PC-9 (cell line): ENCODE measurements around the gene IL17RE. TPM values are rescaled to one million over a fixed set of nuclear protein-coding genes. Genes with fewer than 3 reads are reported as not detected.
"Not testable (repeated sequence)": the region's sequence is repeated elsewhere in the genome, so short reads cannot be mapped to it uniquely, and the experiment has no call there.

Source experiments
- BruUV-seq: library from RNA; stranded (reverse); fragments of 400-500 nt; replicated peaks from 2 replicates; lab custom pipeline; 2021; lab: Mats Ljungman, UMichigan
- CTCF ChIA-PET: fragments of 300-600 bp; sonication (Branson Sonifier 250); formaldehyde crosslinking; loops from one replicate; lab custom pipeline; 2022; ENCODE audit warnings: antibody characterized with exemption; lab: Charles Lee
- POLR2A ChIA-PET: fragments of 300-600 bp; sonication (Branson Sonifier 250); formaldehyde crosslinking; loops from one replicate; lab custom pipeline; 2022; ENCODE audit warnings: antibody characterized with exemption; ENCODE audit not compliant: unreplicated experiment; lab: Charles Lee
- DNase-seq, 2 experiments: peaks; one replicate each; pipeline versions ENCODE4 v3.0.0 to v3.0.0-alpha.2; 2015 to 2022; ENCODE audit warnings: mixed read lengths in 1 of 2
- H2AFZ ChIP-seq: fragments of 200-600 bp; sonication (generic); 2 replicates; pipeline ENCODE4 v1.8.1; 2017; ENCODE audit warnings: antibody characterized with exemption
- H3F3A ChIP-seq: fragments of 200-600 bp; sonication (generic); 2 replicates; pipeline ENCODE4 v1.8.1; 2017; ENCODE audit warnings: antibody characterized with exemption, mild to moderate bottlenecking, low read depth; ENCODE audit not compliant: insufficient read depth
- H3K27ac ChIP-seq: fragments of 200-600 bp; sonication (generic); 2 replicates; pipeline ENCODE4 v1.6.1; 2016; ENCODE audit warnings: mixed run types
- H3K27me3 ChIP-seq: fragments of 200-600 bp; sonication (generic); 2 replicates; pipeline ENCODE4 v1.6.1; 2016; ENCODE audit warnings: low read depth, mixed run types; ENCODE audit not compliant: insufficient read depth
- H3K36me3 ChIP-seq: fragments of 200-600 bp; sonication (generic); 2 replicates; pipeline ENCODE4 v1.6.1; 2016; ENCODE audit warnings: low read depth, mixed run types
- H3K4me1 ChIP-seq: fragments of 200-600 bp; sonication (generic); replicated peaks from 2 replicates; pipeline ENCODE4 v1.6.1; 2016; ENCODE audit warnings: mixed run types; ENCODE audit not compliant: insufficient read depth
- H3K4me2 ChIP-seq: fragments of 200-600 bp; sonication (generic); 2 replicates; pipeline ENCODE4 v1.6.1; 2017; ENCODE audit warnings: mixed run types
- H3K4me3 ChIP-seq: fragments of 200-600 bp; sonication (generic); 2 replicates; pipeline ENCODE4 v1.6.1; 2016; ENCODE audit warnings: mixed run types
- H3K79me2 ChIP-seq: fragments of 200-600 bp; sonication (generic); 2 replicates; pipeline ENCODE4 v1.6.1; 2017; ENCODE audit warnings: low read depth, mixed run types
- H3K9me2 ChIP-seq: fragments of 200-600 bp; sonication (generic); 2 replicates; pipeline ENCODE4 v1.8.1; 2017; ENCODE audit warnings: mild to moderate bottlenecking; ENCODE audit not compliant: insufficient read depth
- H3K9me3 ChIP-seq: fragments of 200-600 bp; sonication (generic); 2 replicates; pipeline ENCODE4 v1.8.1; 2016; ENCODE audit warnings: low read depth; ENCODE audit not compliant: insufficient read depth
- H4K20me1 ChIP-seq: fragments of 200-600 bp; sonication (generic); 2 replicates; pipeline ENCODE4 v1.8.1; 2017; ENCODE audit not compliant: insufficient read depth
- EZH2 ChIP-seq: fragments of 200-600 bp; sonication (generic); IDR thresholded peaks from 2 replicates; pipeline ENCODE4 v1.8.0; 2017; ENCODE audit warnings: antibody characterized with exemption, low read depth
- intact Hi-C: fragments of 100-400 bp; cut with micrococcal nuclease; formaldehyde crosslinking; loops from one replicate; pipeline ENCODE4 v1.10.0; 2022; ENCODE audit not compliant: unreplicated experiment
- total RNA-seq: library from RNA; stranded (reverse); gene quantifications from 2 replicates; pipeline ENCODE4 v1.2.3, GENCODE V29; 2021
- TF ChIP-seq, protein P1 (sequence below): fragments of 200-600 bp; sonication (generic); conservative IDR thresholded peaks from 2 replicates; pipeline ENCODE4 v1.6.1; 2017; ENCODE audit warnings: mixed run types, antibody characterized with exemption, mild to moderate bottlenecking, moderate library complexity

The IL17RE gene
- total RNA-seq, 1 experiment from 2014 or later: 23.8 TPM

DNA sequence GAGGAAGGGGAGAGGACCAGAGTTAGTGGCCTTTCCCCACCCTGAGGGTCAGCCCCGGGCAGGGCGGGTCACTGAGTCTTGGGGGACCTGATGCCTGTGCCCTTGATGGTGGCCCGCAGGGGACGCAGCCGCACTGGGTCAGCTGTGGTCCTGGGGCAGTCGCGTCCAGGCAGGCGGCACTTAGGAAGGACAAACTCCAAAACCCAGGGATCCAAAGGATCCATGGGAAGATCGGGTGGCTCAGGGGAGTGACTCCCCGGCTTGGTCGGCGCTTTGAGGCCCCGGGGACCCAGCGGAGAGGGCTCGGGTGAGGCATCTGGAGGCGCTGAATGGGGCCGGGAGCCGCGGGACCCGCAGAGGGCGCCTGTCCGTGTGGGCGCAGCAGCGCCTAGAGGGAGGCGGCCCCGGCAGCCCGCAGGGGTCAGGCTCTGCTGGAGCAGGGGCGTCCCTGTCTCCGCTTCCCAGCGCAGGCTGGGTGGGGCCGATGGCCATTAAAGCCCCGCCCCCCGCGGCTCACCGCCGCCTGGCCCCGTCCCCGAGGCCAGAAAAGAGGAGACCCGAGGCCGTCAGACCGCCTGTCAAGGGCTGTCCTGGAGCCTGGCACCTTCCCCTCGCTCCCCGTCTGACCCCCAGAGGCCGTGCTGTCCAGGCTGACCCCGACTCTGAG, 40.1 kb upstream of the IL17RE start:
- no peak overlapping the region for H3K27ac ChIP-seq

DNA sequence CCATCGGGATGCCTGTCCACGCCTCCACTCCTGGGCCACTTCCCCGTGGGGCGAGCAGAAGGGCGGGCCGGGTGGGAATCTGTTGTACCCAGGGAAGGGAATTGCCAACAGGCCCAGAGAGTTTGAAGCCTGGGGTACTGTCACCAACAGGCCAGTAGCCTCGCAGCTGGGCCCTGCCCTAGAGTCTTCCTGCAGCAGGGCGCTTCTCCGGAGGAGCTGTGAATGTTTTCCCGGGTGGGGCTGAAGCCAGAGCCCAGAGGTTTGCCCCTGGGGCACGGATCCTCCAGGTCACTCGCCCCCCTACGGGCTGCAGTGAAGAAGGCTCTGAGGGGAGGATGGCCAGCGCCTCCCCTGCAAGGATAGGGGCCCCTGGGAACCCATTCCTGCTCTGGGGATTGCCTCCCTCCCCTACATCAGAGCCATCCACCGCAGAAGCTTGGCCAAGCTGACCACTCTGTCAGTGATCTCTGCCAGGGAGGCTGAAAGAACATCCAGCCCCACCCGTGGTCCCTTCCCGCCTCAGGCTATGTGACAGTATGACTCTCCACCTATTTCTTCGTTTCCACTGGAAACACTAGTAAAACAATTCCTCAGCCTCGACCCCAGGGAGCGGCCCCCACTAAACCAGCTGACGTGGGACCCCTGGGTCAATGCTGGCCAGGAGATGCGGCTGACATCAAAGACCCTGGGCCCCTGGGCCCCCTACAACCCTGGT, 39.4 kb upstream of the IL17RE start:
- H2AFZ ChIP-seq: no peak overlapping the region
- BruUV-seq: no TSS peak
- POLR2A ChIA-PET: no interaction called here

More for the DNA sequence above, 40.1 kb upstream of the IL17RE start:
- Histone ChIP-seq H3K79me2 (no peaks in the 10 kb centered on the region), H3K9me3 (no peaks in the 10 kb centered on the region), H3F3A (peaks cover 7% of the 10 kb centered on the region), H3K4me1 (peaks cover 43% of the 10 kb centered on the region), H4K20me1 (no peaks in the 10 kb centered on the region), H3K9me2 (no peaks in the 10 kb centered on the region), H3K4me2 (peak overlapping the region; percentile 54; the same call in 1 of the 2 replicates), H3K4me3 (no peak overlapping the region), H3K27me3 (no peaks in the 10 kb centered on the region), H3K36me3 (no peaks in the 10 kb centered on the region), H2AFZ (no peak overlapping the region)
- ChIA-PET CTCF (no interaction called here), POLR2A (no interaction called here)
- peak in 1 of 2 experiments; percentile 31 for DNase-seq
- intact Hi-C loops: no loop called here
- BruUV-seq: no TSS peak
- no peak for TF ChIP-seq EZH2
- TF ChIP-seq, protein P1, sequence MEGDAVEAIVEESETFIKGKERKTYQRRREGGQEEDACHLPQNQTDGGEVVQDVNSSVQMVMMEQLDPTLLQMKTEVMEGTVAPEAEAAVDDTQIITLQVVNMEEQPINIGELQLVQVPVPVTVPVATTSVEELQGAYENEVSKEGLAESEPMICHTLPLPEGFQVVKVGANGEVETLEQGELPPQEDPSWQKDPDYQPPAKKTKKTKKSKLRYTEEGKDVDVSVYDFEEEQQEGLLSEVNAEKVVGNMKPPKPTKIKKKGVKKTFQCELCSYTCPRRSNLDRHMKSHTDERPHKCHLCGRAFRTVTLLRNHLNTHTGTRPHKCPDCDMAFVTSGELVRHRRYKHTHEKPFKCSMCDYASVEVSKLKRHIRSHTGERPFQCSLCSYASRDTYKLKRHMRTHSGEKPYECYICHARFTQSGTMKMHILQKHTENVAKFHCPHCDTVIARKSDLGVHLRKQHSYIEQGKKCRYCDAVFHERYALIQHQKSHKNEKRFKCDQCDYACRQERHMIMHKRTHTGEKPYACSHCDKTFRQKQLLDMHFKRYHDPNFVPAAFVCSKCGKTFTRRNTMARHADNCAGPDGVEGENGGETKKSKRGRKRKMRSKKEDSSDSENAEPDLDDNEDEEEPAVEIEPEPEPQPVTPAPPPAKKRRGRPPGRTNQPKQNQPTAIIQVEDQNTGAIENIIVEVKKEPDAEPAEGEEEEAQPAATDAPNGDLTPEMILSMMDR: no peak

DNA sequence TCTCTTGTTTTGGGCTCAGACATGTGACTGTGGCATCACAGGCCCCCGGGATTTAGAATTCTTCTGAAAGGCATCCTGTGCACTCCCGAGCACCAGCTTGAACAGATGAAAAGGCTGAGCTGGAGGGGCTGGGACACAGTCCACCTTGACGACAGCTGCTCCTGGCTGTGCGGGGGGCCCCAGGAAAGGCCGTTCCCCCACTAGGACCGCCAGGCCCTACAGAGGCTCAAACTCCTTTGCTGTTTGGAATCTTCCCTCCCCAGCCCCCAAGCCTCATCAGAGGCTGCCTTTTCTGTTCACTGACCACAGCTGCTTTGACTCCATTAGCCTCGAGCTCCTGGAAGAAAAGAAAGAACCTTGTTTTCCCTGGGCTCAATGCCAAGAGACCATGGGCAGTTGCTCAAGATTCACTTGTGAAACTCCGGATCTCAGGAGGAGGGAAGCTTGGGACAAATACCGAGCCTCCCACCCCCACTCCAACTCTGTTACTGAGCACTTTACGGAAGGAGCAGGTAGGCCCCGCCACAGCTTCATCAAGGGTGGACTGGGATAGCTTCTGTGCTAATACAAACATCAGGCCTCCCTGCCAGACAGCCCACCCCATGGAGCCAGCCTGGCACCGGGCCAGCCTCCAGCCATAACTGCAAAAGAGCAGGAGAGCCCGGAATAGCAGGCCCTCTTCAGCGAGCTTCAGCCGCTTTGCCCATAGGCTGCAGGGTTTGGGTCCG, 38.3 kb upstream of the IL17RE start:
- ChIA-PET POLR2A (interaction anchor here (0.6 kb wide), 1 partner anchor 47 kb away, joined by 3 read pairs; no protein-coding TSS in a partner anchor), CTCF (interaction anchor here (0.7 kb wide), 1 partner anchor 68 kb away, joined by 6 read pairs; no protein-coding TSS in a partner anchor)
- H2AFZ ChIP-seq: peak overlapping the region; percentile 56; the same call in 1 of the 2 replicates
- TF ChIP-seq EZH2: no peak
- TF ChIP-seq, protein P1: no peak
- H3K79me2 ChIP-seq: no peaks in the 10 kb centered on the region
- H3F3A ChIP-seq: peaks cover 7% of the 10 kb centered on the region
- peak overlapping the region; percentile 39; the same call in 1 of the 2 replicates for H3K4me3 ChIP-seq
- peak; percentile 50 to 80 for DNase-seq
- H3K4me1 ChIP-seq: peaks cover 43% of the 10 kb centered on the region
- no peaks in the 10 kb centered on the region for H3K27me3 ChIP-seq
- H3K9me2 ChIP-seq: no peaks in the 10 kb centered on the region
- H3K4me2 ChIP-seq: peak overlapping the region; percentile 74
- BruUV-seq: no TSS peak
- H4K20me1 ChIP-seq: no peaks in the 10 kb centered on the region
- no peaks in the 10 kb centered on the region for H3K36me3 ChIP-seq
- H3K27ac ChIP-seq: peak overlapping the region; percentile 64
- intact Hi-C loops: no loop called here
- no peaks in the 10 kb centered on the region for H3K9me3 ChIP-seq

More for the DNA sequence above, 39.4 kb upstream of the IL17RE start:
- no peaks in the 10 kb centered on the region for H3K27me3 ChIP-seq
- peaks cover 7% of the 10 kb centered on the region for H3F3A ChIP-seq
- no peaks in the 10 kb centered on the region for H3K36me3 ChIP-seq
- no peaks in the 10 kb centered on the region for H3K79me2 ChIP-seq
- TF ChIP-seq, protein P1: no peak
- TF ChIP-seq EZH2: no peak
- no peaks in the 10 kb centered on the region for H3K9me3 ChIP-seq
- intact Hi-C loops: no loop called here
- H3K27ac ChIP-seq: no peak overlapping the region
- no peak overlapping the region for H3K4me2 ChIP-seq
- no peaks in the 10 kb centered on the region for H3K9me2 ChIP-seq
- CTCF ChIA-PET: no interaction called here
- no peaks in the 10 kb centered on the region for H4K20me1 ChIP-seq
- H3K4me1 ChIP-seq: peaks cover 43% of the 10 kb centered on the region
- DNase-seq: no peak
- no peak overlapping the region for H3K4me3 ChIP-seq

DNA sequence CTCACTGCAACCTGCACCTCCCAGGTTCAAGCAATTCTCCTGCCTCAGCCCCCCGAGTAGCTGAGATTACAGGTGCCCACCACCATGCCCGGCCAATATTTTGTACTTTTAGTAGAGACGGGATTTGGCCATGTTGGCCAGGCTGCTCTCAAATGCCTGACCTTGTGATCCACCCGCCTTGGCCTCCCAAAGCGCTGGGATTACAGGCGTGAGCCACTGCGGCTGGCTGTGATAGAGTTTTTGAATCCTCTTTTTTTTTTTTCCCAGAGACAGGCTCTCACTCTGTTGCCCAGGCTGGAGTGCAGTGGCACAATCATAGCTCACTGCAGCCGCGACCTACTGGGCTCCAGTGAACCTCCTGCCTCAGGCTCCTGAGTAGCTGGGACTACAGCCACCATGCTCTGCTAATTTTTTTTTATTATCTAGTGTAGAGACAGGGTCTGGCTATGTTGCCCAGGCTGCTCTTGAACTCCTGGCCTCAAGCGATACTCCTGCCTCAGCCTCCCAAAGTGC, 37.5 kb upstream of the IL17RE start:
- CTCF ChIA-PET, intact Hi-C loops, H3K36me3 ChIP-seq, H3K9me3 ChIP-seq, H3K9me2 ChIP-seq, H3K27me3 ChIP-seq, H2AFZ ChIP-seq, H3F3A ChIP-seq, H3K79me2 ChIP-seq, DNase-seq, POLR2A ChIA-PET, H4K20me1 ChIP-seq, BruUV-seq: not testable (repeated sequence)
- Histone ChIP-seq H3K4me1 (peaks cover 43% of the 10 kb centered on the region), H3K4me3 (peak overlapping the region; percentile 39; the same call in 1 of the 2 replicates), H3K4me2 (peak overlapping the region; percentile 74), H3K27ac (peak overlapping the region; percentile 64)
